Smooth muscle cell (in vitro differentiated cells): ENCODE data around the gene KCTD2. TPM values are rescaled to one million over a fixed set of nuclear protein-coding genes. Genes with fewer than 3 reads are reported as not detected.
"Not testable (repeated sequence)": the region's sequence is repeated elsewhere in the genome, so short reads cannot be mapped to it uniquely, and the experiment has no call there.

Experiments used
- DNase-seq: peaks from one replicate; lab custom pipeline; 2025; ENCODE audit not compliant: unreplicated experiment; lab: John Stamatoyannopoulos, UW
- H2AFZ ChIP-seq: fragments of 200-600 bp; sonication (generic); 2 replicates; pipeline ENCODE4 v1.6.0; 2016; ENCODE audit warnings: antibody characterized with exemption, low read depth, mild to moderate bottlenecking
- H3F3A ChIP-seq: fragments of 200-600 bp; sonication (generic); 2 replicates; pipeline ENCODE4 v1.6.0; 2017; ENCODE audit warnings: antibody characterized with exemption, low read depth
- H3K27ac ChIP-seq: fragments of 200-600 bp; sonication (generic); 2 replicates; pipeline ENCODE4 v1.5.1; 2016; ENCODE audit warnings: low read depth, mild to moderate bottlenecking
- H3K27me3 ChIP-seq: fragments of 200-600 bp; sonication (generic); 2 replicates; pipeline ENCODE4 v1.6.1; 2016; ENCODE audit warnings: low read depth, mild to moderate bottlenecking
- H3K36me3 ChIP-seq: fragments of 200-600 bp; sonication (generic); 2 replicates; pipeline ENCODE4 v1.5.1; 2016; ENCODE audit warnings: low read depth
- H3K4me1 ChIP-seq: fragments of 200-600 bp; sonication (generic); 2 replicates; pipeline ENCODE4 v1.5.1; 2016; ENCODE audit warnings: low read depth
- H3K4me2 ChIP-seq: fragments of 200-600 bp; sonication (generic); 2 replicates; pipeline ENCODE4 v1.6.0; 2016; ENCODE audit warnings: mild to moderate bottlenecking
- H3K4me3 ChIP-seq: fragments of 200-600 bp; sonication (generic); 2 replicates; pipeline ENCODE4 v1.5.1; 2016; ENCODE audit warnings: mild to moderate bottlenecking
- H3K79me2 ChIP-seq: fragments of 200-600 bp; sonication (generic); 2 replicates; pipeline ENCODE4 v1.6.0; 2016; ENCODE audit warnings: low read depth, mild to moderate bottlenecking
- H3K9ac ChIP-seq: fragments of 200-600 bp; sonication (generic); 2 replicates; pipeline ENCODE4 v1.6.0; 2016; ENCODE audit warnings: low read depth
- H3K9me3 ChIP-seq: fragments of 200-600 bp; sonication (generic); replicated peaks from 2 replicates; pipeline ENCODE4 v1.5.1; 2016; ENCODE audit warnings: low read depth
- H4K20me1 ChIP-seq: fragments of 200-600 bp; sonication (generic); 2 replicates; pipeline ENCODE4 v1.6.0; 2016; ENCODE audit warnings: low read depth
- CTCF ChIP-seq: fragments of 200-600 bp; sonication (generic); IDR thresholded peaks from 2 replicates; pipeline ENCODE4 v1.5.1; 2017; ENCODE audit warnings: borderline replicate concordance, mild to moderate bottlenecking, antibody characterized with exemption; ENCODE audit not compliant: insufficient read depth, poor library complexity, severe bottlenecking
- WGBS: methylation state at CpG from one replicate; pipeline ENCODE4 v1.1.7; 2016; ENCODE audit warnings: low lambda C conversion rate; 5-methylcytosine and 5-hydroxymethylcytosine counted together
- polyA plus RNA-seq: library from polyadenylated mRNA; unstranded; fragments of >200 nt; fragmentation: Nextera tagmentation; extraction: Ambion mirVana; gene quantifications from 2 replicates; pipeline ENCODE4 v1.2.1, GENCODE V29; 2016
- total RNA-seq: library from RNA; depleted of rRNA; stranded (reverse); fragments of >200 nt; gene quantifications from 2 replicates; pipeline ENCODE4 v1.2.3, GENCODE V29; 2014

Gene KCTD2
- total and polyA plus RNA-seq, 2 experiments from 2014 or later, result 12.7 to 27.3 TPM

GRCh38 chr17:75039238-75039637 lies 7.8 kb upstream of the KCTD2 start:
- Histone ChIP-seq H4K20me1 (peaks cover 10% of the 10 kb centered on the region), H3K36me3 (peaks cover 12% of the 10 kb centered on the region), H3K27me3 (no peaks in the 10 kb centered on the region), H3K4me3 (no peak overlapping the region), H3K4me1 (no peaks in the 10 kb centered on the region), H3K27ac (no peak overlapping the region), H3K79me2 (no peaks in the 10 kb centered on the region), H3K4me2 (no peak overlapping the region), H3F3A (peaks cover 4% of the 10 kb centered on the region), H2AFZ (no peak overlapping the region), H3K9ac (no peak overlapping the region), H3K9me3 (no peaks in the 10 kb centered on the region)
- TF ChIP-seq CTCF, result no peak
- no peak for DNase-seq
- 95% methylated on average over 5 of the region's 5 CpGs for WGBS

GRCh38 chr17:75041656-75042280 lies 5.3 kb upstream of the KCTD2 start:
- no peak overlapping the region for H2AFZ ChIP-seq
- H3F3A ChIP-seq, result no peaks in the 10 kb centered on the region
- DNase-seq, result no peak
- no peaks in the 10 kb centered on the region for H3K9me3 ChIP-seq
- WGBS, result 89% methylated on average over 12 of the region's 12 CpGs
- H3K27me3 ChIP-seq, result no peaks in the 10 kb centered on the region
- no peak for TF ChIP-seq CTCF
- H4K20me1 ChIP-seq, result peaks cover 10% of the 10 kb centered on the region
- peaks cover 5% of the 10 kb centered on the region for H3K4me1 ChIP-seq
- no peak overlapping the region for H3K4me2 ChIP-seq
- H3K79me2 ChIP-seq, result peaks cover 6% of the 10 kb centered on the region
- no peak overlapping the region for H3K4me3 ChIP-seq
- no peak overlapping the region for H3K9ac ChIP-seq
- peaks cover 12% of the 10 kb centered on the region for H3K36me3 ChIP-seq
- no peak overlapping the region for H3K27ac ChIP-seq

GRCh38 chr17:75043789-75044188 lies 3.2 kb upstream of the KCTD2 start:
- Histone ChIP-seq H3K4me1 (peaks cover 14% of the 10 kb centered on the region), H4K20me1 (peaks cover 10% of the 10 kb centered on the region), H3K36me3 (peaks cover 12% of the 10 kb centered on the region)
- not testable (repeated sequence) for H3K9ac ChIP-seq, DNase-seq, H3K4me3 ChIP-seq, H2AFZ ChIP-seq, H3K27me3 ChIP-seq, H3K79me2 ChIP-seq, H3K9me3 ChIP-seq, H3K4me2 ChIP-seq, H3K27ac ChIP-seq, H3F3A ChIP-seq
- WGBS, result 73% methylated on average over 5 of the region's 5 CpGs

GRCh38 chr17:75044716-75045115 lies 2.3 kb upstream of the KCTD2 start:
- no peak overlapping the region for H3K4me2 ChIP-seq
- H3K27me3 ChIP-seq, result no peaks in the 10 kb centered on the region
- peaks cover 12% of the 10 kb centered on the region for H3K36me3 ChIP-seq
- no peaks in the 10 kb centered on the region for H3F3A ChIP-seq
- H4K20me1 ChIP-seq, result peaks cover 10% of the 10 kb centered on the region
- peaks cover 14% of the 10 kb centered on the region for H3K4me1 ChIP-seq
- WGBS, result 53% methylated on average over 7 of the region's 7 CpGs
- H3K9ac ChIP-seq, result no peak overlapping the region
- H3K27ac ChIP-seq, result no peak overlapping the region
- H3K9me3 ChIP-seq, result no peaks in the 10 kb centered on the region
- H2AFZ ChIP-seq, result no peak overlapping the region
- TF ChIP-seq CTCF, result no peak
- no peak for DNase-seq
- no peak overlapping the region for H3K4me3 ChIP-seq
- H3K79me2 ChIP-seq, result peaks cover 6% of the 10 kb centered on the region

GRCh38 chr17:75045946-75046406 lies 1.0 kb upstream of the KCTD2 start:
- 2% methylated on average over 25 of the region's 25 CpGs for WGBS
- not testable (repeated sequence) for H3K27me3 ChIP-seq, DNase-seq, H3K9me3 ChIP-seq, H3K36me3 ChIP-seq, H3F3A ChIP-seq
- Histone ChIP-seq H3K9ac (peak overlapping the region; percentile 86), H3K4me3 (peak overlapping the region; percentile 90), H3K4me1 (peaks cover 14% of the 10 kb centered on the region), H3K79me2 (peaks cover 19% of the 10 kb centered on the region), H3K4me2 (peak overlapping the region; percentile 82), H4K20me1 (peaks cover 10% of the 10 kb centered on the region), H3K27ac (peak overlapping the region; percentile 89), H2AFZ (peak overlapping the region; percentile 81)
